ENCODE measurements around the gene KISS1R.
"Not testable (repeated sequence)": the region's sequence is repeated elsewhere in the genome, so short reads cannot be mapped to it uniquely, and the experiment has no call there.

The KISS1R gene

DNA sequence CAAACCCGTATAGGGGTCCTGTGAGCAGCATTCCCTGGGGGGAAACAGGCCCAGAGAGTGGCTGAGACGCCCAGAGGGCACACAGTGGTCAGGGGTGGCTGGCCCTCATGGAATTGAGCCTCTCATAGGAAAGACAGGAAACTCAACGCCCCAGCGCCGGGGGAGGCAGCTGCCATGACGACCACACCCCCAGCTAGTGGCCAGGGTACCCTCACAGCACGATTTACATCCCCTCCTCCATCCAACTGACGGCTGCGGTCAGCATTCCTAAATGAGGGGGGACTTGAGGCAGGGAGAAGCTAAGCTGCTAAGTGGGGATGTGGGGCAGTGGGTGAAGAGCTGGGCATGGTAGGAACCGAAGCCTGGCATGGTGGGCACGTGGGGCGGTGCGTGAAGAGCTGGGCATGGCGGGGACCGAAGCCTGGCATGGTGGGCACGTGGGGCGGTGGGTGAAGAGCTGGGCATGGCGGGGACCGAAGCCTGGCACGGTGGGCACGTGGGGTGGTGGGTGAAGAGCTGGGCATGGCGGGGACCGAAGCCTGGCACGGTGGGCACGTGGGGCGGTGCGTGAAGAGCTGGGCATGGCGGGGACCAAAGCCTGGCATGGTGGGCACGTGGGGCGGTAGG, 34.1 kb upstream of the KISS1R start:
- no peak for DNase-seq

DNA sequence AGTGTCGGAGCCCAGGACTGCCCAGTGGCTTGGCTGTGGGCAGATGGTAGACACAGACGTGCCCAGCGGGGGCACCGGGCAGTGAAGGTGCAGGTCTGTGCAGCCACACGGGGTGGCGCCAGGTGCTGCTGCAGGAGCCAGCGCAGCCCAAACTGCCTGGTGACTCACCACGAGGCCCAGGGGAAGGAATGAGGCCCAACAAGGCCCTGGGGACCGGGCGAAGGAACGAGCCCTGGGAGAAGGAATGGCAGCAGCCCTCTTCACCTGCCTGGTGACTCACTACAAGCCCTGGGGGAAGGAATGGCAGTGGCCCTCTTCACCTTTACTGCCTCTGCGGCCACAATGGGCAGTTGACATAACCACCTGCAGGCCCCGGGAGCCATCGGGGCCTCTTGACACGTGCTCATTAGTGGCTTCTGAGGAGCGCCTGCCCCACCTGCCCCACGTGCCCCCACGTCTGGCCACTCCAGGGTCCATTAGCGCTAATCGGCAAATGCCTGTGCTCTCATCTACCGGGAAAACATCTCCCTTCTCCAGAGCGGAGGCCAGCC, 33.4 kb upstream of the KISS1R start:
- no peak for DNase-seq

DNA sequence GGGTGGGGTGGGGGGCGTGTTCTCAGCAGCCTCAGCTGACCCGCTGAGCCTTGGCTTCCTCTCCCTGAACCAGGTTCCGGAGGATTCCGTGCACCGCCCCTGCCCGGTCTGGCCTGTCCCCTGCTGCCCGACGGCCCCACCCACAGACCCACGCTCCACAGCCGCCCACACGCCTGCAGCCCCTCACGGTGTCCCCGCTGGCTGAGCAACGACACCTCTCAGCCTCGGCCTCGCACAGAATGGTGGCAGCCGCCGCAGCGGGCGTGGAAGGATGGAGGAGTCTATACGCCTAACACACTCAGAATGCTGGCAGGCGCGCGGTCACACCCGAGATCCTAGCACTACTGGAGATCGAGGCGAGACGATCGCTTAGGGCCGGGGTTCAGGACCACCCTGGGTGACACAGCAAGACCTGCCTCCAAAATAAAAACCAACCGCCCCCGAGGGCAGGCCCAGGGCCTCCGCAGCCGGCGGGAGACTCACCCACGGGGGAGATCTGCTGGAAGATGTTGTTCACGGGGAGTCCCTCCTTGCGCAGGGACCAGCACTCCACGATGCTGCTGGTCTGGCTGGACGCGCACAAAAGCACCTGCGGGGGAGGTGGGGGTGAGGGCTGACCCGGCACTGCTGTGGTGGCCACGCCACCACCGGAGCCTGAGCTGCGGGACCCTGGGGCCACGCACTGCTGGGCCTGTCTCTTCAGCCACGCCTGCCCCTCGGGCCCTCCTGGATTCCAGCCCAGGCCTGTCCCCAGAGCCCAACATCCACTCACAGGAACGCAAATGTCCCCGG, 32.5 kb upstream of the KISS1R start:
- DNase-seq: no peak

DNA sequence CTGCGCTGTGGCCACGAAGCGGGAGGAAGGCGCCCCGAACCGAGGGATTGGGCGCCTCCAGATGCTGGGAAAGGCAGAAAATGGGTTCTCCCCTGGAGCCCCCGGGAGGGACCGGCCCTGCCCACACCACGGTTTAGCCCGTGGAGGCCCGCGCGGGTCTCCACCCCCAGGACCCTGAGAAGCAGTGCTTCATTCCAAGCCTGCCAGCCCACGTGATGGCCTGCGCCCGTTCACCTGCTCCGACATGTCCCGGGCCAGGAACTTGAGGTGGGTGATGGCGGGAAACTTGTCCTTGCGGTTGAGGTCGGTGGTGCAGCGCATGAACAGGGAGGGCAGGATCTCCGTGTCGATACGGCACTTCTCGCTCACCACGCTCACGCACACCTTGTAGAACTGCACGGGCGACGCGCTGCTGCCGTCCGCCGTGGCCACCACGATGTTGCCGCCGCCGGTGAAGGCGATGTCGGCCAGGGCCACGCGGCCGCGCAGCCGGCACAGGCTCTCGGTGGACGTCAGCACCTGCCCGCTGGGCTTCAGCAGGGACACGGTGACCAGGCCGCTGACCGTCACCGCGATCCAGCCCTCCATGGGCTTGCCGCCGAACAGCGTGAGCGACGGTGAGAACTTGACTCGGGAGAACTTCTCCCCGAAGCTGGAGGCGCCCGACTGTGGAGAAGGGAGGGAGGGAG, 31.5 kb upstream of the KISS1R start:
- DNase-seq: no peak

DNA sequence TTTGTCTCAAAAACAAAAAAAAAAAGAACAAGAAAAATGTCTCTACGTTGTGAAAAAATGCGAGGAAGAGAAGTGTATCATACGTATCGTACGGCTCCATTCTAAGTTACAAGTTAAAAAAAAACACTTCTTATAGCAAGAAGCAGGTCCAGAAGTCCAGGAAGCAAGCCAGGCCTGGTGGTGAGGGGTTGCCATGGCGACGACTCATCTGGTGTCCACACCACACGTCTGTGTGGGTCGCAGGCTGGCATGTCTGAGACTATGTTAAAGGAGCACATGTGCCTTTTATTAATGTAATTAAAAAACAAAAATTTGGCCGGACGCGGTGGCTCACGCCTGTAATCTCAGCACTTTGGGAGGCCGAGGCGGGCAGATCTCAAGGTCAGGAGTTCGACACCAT, 30.1 kb upstream of the KISS1R start:
- DNase-seq: no peak

DNA sequence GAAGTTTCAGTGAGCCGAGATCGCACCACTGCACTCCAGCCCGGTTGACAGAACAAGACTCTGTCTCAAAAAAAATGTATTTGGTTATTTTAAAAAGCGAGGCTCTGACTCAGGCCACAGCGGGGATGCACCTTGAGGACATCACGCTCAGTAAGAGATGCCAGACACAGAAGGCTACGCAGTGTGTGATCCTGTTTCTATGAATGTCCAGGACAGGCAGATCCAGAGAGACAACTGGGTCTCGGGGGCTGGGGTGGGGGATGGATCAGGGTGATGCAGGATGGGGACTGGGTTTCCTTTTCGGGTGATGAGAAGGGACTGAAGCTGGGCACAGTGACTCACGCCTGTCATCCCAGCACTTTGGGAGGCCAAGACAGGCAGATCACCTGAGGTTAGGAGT, 29.5 kb upstream of the KISS1R start:
- no peak for DNase-seq

DNA sequence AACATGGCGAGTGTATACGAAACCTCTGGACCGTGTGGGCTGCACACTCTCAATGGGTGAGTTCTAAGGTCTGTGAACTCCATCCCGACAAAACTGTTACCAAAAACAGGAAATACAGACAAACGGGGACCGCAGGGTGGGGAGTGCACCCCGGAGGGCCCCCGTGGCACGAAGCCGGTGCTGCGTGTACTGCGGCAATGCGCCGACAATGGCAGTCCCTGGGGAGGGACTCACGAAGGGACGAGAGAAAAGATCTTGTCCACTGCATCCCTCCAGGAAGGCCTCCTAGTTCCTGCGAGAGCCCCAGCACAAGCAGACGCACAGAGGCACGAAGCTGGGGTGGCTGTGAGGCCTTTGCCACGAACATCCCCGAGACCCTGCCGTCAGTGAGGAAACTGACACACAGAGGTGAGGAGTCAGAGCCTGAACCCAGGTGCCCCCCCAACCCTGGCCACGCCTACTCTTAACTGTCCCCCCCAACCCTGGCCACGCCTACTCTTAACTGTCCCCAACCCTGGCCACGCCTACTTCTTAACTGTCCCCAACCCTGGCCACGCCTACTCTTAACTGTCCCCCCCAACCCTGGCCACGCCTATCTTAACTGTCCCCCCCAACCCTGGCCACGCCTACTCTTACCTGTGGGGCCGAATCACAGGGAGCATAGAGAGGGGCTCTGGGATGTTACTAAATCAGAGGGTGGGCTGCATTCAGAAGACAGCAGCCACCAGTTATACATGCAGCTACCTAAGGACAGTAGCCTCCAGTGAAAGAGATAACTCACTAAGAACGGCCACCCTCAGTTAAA, 28.4 kb upstream of the KISS1R start:
- peak; percentile 61 for DNase-seq

DNA sequence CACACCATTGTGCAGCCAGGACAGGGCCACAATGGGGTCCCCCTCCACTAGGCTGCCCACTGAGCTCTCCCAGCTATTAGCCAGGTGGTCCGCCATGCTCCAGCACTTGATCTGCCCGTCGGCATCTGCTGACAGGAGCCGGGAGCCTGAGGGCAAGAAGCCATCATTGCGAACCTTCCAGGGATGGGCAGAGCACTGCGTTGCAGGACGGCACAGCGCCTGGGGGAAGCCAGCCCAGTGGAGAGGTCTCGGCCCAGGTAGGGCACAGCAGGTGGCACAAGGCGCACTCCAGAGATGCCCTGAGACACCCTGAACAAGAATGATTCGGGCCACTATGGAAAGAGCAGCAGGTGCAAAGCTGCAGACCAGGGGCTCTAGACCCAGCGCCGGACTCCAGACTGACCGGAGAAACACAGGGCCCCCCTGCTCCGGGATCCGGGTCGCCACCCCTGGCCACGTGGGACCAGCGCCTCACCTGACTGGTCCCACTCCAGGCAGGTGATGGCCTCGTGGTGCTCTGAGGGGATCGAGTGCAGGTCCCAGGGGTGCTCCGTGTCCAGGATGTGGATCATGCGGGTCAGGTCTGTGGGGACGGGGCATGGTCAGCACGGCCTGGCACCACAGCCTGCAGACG, 27.4 kb upstream of the KISS1R start:
- no peak for DNase-seq

DNA sequence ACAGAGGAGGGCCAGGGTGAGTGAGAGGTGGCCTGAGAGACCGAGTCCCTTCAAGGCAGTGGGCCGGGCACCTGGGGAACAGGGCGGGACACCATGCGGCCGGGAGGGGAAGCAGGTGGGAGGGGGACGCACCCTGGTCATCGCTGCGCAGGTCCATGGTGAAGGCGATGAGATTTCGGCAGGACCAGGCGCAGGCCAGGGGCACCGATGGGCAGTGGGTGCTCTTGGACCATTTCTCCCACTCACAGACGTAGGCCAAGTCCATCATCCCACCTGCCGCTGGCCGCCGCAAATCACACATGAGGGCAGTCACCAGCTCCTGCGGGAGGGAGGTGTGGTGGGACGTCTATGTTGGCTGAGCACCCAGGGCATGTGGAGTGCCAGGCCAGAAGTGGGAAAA, 26.3 kb upstream of the KISS1R start:
- DNase-seq: no peak

DNA sequence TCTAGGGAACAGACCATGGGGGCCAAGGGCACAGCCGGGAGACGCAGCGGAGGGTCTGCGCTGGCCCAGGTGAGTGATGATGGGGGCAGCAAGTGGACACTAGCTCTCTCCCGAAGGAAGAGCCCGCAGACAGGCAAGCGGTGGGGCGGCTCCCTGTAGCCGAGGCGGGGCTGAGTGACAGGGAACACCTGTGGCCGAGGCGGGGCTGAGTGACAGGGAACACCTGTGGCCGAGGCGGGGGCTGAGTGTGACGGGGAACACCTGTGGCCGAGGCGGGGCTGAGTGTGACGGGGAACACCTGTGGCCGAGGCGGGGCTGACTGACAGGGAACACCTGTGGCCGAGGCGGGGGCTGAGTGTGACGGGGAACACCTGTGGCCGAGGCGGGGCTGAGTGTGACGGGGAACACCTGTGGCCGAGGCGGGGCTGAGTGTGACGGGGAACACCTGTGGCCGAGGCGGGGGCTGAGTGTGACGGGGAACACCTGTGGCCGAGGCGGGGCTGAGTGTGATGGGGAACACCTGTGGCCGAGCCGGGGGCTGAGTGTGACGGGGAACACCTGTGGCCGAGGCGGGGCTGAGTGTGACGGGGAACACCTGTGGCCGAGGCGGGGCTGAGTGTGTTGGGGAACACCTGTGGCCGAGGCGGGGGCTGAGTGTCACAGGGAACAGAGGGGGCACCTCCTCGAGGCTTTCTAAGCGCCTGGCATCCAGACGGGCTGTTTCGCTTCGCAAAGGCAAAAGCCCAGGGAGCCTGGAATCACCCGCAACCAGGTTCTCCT, 25.5 kb upstream of the KISS1R start:
- DNase-seq: not testable (repeated sequence)

DNA sequence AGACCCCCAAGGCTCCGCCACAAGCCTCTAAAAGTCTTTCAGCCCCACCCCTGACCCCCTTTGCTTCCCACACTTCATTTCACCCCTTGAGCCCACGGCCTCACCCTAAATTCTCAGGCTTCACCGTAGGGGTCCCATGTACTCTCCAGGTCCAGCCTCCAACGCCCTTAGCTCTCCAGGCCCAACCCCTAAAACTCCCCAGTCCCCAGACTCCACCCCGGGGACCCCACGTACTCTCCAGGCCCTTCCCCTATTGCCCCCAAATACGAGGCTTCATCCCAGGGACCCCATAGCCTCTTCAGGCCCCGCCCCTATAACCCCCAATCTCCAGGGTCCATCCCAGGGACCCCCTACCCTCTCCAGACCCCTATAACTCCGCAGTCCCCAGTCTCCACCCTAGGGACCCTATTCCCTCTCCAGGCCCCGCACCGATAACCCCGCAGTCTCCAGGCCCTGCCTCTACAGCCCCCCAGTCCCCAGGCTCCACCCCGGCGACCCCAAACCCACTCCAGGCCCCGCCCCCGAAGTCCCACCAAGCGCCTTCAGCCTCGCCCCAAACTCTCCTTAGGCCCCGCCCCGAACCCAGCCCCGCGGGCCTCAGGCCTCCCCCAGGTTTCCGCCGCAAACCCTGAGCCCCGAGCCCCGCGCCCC, 24.8 kb upstream of the KISS1R start:
- no peak for DNase-seq

DNA sequence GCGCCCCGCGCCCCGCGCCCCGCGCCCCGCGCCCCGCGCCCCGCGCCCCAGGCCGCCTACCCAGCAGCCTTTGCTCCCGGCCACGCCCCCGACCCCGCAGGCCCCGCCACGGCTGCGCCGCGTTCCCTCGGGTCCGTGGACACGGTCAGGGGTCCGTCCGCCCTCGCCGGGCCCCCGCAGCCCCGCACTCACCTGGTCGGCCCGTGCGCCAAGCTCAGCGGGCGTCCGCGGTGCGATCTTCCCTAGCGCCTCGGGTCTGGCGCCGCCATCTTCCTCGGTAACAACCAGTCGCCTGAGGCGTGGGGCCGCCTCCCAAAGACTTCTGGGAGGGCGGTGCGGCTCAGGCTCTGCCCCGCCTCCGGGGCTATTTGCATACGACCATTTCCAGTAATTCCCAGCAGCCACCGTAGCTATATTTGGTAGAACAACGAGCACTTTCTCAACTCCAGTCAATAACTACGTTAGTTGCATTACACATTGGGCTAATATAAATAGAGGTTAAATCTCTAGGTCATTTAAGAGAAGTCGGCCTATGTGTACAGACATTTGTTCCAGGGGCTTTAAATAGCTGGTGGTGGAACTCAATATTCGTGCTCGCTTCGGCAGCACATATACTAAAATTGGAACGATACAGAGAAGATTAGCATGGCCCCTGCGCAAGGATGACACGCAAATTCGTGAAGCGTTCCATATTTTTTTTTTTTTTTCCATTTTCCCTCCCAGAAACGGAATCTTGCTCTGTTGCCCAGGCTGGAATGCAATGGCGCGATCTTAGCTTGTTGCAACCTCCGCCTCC, 24.0 kb upstream of the KISS1R start, which contains the start of the genes MED16 and RNU6-9:
TSS of gene MED16 (minus strand) at position 294 of the 796 bp plus-strand sequence. CDS start 2,056 bp downstream, outside the sequence.
TSS of gene RNU6-9 (plus strand) at position 591 of the 796 bp plus-strand sequence.
- DNase-seq: peak; percentile 90

DNA sequence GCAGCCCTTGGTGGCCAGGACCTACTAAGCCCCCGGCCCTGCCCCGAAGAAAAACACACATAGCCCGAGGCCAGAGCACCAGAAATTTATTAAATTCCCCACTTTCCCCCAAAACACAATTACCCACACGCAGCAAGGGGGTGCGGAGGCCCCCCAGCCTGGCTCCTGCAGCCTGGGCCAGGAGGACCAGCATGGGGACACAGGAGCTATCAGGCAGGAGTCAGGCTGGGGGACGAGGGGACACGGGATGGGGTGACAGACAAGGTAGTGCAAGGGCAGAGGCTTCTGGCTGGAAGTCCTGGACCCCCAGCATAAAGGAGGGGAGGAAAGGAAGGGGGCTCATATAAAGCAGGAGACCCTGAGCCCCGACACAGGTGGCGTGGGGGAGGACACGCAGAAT, 20.7 kb upstream of the KISS1R start:
- no peak for DNase-seq

DNA sequence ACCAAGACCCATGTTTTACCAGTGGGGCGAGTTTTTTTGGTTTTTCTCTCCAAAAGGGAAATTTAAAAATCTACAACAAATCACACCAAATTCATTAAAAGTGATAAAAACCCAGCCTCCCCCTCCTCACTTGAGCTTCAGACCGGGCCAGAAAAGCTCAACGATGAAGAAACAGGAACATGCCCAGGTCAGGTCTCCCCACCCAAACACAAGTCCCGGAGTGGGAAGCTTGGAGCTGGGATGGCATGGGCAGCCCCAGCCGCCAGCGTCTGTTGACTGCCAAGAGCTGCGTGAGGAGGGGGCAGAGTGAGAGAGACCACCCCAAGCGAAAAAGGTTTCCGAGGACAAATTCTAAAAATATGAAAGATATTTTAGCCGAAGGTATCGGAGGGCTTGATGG, 20.1 kb upstream of the KISS1R start:
- DNase-seq: no peak

DNA sequence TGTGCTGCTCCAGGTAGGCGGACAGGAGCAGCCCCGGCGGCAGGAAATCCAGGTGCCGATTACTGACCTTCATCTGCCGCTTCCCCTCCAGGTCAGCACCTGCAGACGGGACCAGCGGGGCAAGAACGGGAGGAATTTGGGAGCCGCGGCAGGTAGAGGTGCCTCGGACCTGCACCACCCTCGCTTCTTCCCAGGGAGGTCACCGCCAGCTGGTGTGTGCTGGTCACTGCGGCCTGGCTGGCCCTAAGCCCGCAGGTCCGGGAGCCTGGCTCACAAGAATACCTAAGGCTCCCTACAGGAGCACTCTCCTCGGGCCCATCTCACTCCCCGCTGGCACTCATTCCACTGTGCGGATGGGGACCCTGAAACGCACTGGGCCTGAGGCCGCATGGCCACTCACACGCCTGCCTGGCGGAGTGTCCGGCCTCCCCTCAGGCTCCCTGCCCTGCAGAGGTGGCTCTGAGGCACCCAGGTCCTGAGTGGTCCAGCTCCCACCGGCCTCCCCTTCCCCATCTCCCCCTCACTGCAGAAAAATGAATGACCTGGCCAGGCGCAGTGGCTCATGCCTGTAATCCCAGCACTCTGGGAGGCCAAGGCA, 19.6 kb upstream of the KISS1R start:
- DNase-seq: no peak

DNA sequence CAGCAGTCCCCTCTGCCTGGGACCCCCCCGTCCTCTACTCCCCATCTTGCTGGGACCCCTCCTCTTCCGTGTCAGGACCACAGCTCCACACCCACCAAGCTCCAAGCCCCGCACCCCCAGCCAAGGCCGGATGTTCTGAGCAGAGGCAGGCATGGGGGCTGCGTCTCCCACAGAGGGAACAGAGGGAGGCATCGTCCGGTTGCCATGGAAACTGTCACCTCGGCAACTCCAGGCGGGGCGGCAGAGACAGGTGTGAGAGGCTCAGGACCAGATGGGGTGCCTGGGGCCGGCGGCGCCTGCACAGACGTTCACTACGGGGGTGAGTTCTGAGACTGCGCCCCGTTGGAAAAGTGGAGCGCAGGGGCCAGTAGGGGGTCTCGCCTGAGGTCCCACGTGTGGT, 18.5 kb upstream of the KISS1R start:
- peak; percentile 55 for DNase-seq

DNA sequence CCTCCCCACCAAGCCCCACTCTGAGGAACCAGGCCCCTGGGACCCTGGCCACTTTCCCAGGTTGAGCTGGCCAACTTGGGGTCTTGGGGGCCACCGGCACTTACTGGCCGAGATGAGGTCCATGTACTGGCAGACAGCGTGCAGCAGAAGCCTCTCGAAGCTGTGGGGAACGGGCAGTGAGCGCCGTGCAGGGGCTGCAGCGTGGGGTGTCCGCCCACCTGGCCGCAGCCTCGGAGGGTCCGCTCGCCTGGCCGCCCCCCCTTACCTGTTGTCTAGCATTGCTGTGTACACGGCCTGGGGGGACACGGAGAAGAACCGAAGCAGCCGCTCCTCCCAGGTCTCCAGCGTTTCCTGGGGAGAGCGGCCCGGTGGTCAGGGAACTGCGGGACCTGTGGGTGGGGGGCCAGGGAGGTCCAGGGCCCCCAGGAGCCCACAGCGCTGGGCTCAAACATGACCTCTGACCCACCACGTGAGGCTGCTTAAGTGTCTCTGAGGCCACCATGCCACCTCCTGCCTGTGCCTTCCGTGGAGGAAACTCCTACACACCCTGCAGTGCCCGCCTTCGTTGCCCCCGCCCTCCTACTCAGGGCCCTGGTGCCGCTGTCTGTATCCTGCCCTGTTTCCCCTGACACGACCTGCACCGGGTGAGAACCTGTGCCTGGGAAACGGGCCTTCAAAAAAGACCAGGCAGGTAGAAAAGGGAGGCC, 17.6 kb upstream of the KISS1R start:
- DNase-seq: no peak

DNA sequence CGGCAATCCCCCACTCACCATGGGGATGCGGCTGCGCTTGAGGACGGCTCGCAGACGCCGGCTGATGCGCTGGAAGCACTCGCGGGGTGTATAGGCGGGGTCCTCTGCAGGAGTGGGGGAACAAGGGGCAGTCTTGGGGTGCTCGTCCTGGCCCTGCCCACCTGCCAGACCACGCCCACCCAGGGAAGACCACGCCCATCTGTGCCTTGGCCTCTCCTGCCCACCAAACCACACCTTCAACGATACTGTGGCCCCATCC, 17.2 kb upstream of the KISS1R start:
- DNase-seq: no peak

All from activated T-cell treated with anti-CD3 and anti-CD28 coated beads, Interleukin-2, amount 50 U/mL, for 1 hour (primary cell).